ENCODE data around the gene WWOX.

Gene WWOX

DNA sequence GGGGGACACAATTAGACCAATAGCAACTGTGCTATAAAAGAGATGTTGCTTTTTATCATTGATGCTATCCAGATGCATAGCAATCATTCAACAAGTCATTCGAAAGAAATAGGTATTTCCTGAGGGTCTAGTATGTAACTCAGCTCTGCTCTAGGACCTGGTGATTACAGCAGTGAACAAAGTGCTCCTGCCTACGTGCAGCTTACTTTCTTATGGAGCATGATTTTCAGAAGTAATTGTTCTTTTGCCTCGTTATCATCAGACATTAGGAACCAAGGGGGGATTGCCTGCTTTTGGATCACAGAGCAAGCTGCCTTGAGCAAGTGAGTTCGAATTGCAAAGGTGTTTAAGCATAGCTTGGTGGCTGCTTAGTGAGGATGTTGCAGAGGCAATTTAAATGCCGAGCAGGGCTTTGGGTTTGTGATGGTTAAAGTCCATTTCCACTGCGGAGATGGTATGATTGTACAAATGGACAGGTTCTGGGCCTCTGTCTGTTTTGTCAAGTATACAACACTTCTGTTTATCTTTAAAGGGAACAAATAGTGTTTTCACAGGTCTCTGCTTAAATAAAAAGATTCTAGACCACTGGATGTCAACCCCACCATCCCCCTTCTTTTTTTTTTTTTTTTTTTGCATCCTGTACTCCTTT, 41.5 kb downstream of the WWOX start:
- no peak for DNase-seq (ENCODE audit: extremely low read depth in 1 of 2, low read depth in 1 of 2)

GRCh38 chr16:78142788-78143187, 43.3 kb downstream of the WWOX start:
- no peak for DNase-seq (ENCODE audit: extremely low read depth in 1 of 2, low read depth in 1 of 2)

GRCh38 chr16:78146807-78147206, 47.4 kb downstream of the WWOX start:
- DNase-seq (ENCODE audit: extremely low read depth in 1 of 2, low read depth in 1 of 2) = no peak

DNA sequence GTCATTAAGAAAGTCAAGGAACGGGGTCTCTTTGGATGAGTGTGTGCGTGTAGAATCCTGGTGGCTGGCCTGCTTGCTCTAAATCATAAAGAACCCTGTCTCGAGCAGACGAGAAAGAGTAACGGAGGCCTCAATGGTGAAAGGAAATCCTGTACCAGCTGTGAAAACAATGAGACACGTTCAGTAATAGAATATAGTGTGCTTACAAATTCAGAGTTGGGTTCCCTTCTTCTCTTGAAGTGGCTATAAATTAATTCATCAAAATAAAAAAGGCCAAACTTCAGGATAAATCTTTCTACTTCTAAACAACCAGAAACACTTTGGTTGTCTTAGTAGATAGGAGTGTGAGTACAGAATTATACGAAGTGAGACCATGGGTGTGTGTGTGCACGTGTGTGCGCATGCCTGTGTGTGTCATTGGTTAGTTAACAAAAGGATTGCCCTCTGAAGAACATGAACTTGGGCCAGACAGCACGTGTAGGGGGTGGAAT, 48.5 kb downstream of the WWOX start:
- no peak for DNase-seq (ENCODE audit: extremely low read depth in 1 of 2, low read depth in 1 of 2)

- no peak for DNase-seq (ENCODE audit: extremely low read depth in 1 of 2, low read depth in 1 of 2)
These were observed 50.8 kb downstream of the WWOX start for GRCh38 chr16:78150233-78150632.

GRCh38 chr16:78154729-78155461, 55.4 kb downstream of the WWOX start:
- no peak for DNase-seq (ENCODE audit: extremely low read depth in 1 of 2, low read depth in 1 of 2)

DNA sequence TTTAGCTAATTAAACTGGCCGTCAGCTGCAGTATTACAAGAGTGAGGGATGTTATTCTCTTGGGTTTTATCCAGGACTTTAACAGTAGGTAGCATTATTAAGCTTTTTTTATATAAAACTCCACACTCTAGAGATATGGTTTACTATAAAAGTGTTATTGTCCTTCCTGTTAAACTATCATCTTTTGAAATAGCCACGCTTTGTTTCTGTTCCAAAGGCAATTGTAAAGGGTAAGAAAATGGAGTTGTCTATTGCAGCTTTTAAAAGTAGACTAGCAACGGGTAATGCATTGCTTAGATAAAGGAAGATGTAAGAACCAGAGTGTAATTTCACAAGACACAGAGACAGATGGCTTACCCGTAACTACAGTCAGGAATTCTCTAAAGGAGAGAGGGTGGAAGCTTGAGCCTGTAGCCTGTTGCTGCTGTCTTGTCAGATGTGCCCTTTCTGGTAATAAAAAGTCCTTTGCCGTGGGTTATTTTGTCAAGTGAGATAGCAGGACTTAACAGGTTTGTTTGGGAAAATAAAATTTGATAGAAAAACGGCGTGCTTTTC, 56.4 kb downstream of the WWOX start:
- DNase-seq (ENCODE audit: extremely low read depth in 1 of 2, low read depth in 1 of 2) = no peak

GRCh38 chr16:78161023-78161729, 61.7 kb downstream of the WWOX start:
- no peak for DNase-seq (ENCODE audit: extremely low read depth in 1 of 2, low read depth in 1 of 2)

DNA sequence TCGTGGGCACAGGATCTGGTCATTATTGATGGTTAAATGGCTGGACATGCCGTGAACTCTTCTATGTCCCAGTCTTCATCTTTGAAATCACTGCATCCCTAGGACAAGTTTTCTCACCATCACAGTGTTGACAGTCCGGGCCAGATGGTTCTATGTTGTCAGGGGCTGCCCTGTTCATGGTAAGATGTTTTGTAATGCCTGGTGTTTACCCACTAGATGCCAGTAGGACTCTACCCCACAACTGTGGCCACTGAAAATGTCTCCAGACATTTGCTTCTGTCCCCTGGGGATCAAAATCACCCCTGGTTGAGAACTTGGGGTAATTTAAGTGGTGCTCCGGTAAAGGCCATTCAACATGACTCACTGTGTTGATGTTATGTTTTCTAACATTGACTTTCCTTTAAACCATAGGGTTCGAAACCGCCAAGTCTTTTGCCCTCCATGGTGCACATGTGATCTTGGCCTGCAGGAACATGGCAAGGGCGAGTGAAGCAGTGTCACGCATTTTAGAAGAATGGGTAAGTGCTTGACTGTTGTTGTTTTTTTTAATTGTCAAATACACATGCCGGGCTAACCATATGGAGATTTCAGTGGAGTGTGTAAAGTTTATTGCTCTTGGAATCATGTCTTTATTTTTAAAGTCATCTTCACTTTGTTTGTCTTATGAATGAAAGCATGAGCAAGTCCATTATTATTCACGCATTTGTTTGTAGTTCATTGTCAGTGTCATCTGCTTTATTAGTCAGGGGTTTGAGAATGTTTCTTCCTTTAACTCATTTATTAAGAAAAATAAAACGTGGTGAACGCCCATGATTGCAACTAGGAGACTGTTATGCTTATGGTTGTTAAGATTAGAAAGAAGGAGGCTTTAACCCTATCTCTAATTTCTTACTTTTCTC, 64.6 kb downstream of the WWOX start:
- DNase-seq (ENCODE audit: extremely low read depth in 1 of 2, low read depth in 1 of 2) = no peak

- DNase-seq (ENCODE audit: extremely low read depth in 1 of 2, low read depth in 1 of 2) = no peak
These were observed 71.1 kb downstream of the WWOX start for GRCh38 chr16:78170494-78170933.

DNA sequence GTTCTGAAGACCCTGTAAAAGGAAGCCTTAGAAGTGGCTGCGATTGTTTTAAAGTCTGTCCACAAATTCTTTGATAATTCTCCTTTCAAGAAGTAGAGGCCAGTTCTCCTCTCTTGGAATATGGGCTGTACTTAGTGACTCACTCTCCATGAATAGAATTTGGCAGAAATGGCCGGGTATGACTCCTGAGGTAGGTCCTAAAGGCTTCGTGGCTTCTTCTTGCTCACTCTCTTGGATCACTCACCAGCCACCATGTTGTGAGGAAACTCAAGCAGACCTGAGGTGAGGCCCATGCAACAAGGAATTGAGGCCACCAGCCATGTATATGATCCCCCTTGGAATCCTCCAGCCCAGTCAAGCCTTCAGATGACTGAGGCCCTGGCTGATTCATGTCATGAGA, 75.8 kb downstream of the WWOX start:
- DNase-seq (ENCODE audit: extremely low read depth in 1 of 2, low read depth in 1 of 2) = no peak

- no peak for DNase-seq (ENCODE audit: extremely low read depth in 1 of 2, low read depth in 1 of 2)
These were observed 77.0 kb downstream of the WWOX start for GRCh38 chr16:78176435-78176834.

DNA sequence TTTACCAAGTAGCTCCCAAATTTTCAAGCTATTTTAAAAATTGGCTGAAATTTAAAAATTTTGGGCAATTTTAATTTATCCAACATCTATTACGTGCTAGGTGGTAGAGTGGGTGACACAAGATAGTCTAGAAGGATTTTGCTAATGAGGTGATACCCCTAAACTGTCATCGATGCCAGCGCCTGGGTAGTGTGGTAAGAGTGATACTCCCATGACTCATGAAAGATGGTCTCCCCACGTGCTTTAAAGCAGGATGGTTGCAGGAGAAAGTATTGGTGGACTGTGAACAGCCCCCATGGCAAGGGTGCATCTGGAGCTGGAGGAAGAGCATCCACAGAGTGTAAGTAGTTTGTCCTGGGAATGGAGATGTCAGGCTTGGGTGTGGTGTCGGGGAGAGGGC, 77.8 kb downstream of the WWOX start:
- DNase-seq (ENCODE audit: extremely low read depth in 1 of 2, low read depth in 1 of 2) = no peak

DNA sequence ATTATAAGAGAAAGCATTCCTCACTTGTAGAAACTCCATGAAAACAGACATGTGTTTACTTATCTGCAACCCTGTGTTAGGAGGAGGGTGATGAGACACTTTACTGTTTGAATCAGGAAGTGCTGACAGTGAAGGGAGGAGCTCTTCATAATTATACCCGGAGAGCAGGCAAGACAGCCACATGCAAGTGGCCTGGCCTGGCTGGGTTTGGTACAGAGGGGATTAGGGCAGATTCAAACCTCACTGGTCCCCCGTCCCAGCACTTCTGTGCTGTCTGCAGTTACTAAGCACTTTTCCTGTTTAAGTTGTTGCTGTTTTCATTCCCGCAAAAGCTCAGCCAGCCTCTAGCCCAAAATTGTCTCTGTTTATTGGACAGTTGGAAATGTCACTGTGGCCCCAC, 78.5 kb downstream of the WWOX start:
- no peak for DNase-seq (ENCODE audit: extremely low read depth in 1 of 2, low read depth in 1 of 2)

DNA sequence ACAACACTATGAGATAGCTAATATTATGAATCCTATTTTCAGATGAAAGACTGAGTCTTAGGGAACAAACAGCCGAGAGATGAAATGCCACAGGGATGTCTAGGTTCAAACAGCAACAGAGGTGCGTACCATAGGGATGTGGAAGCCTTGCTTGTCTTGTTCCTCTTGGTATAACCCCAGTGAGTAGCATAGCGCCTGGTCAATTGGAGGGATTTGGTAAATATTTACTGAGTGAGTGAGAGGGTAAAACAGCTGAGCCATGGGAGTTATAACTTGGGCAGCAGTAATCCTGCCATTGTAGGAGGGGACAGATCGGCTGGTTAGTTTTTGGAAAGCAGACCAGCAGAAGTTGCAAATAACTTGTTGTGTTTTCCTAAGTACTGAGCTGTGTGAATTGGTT, 80.2 kb downstream of the WWOX start:
- no peak for DNase-seq (ENCODE audit: extremely low read depth in 1 of 2, low read depth in 1 of 2)

DNA sequence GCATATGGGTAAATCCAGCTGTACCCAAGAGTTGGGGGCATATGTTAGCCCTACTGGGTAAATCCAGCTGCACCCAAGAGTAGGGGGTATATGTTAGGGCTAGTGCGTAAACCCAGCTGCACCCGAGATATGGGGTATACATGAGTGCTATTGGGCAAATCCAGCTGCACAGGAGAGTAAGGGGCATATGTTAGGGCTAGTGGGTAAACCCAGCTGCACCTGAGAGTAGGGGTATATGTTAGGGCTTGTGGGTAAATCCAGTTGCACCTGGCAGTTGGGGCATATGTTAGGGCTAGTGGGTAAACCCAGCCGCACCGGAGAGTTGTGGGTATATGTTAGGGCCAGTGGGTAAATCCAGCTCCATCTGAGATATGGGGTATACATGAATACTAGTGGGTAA, 80.9 kb downstream of the WWOX start:
- no peak for DNase-seq (ENCODE audit: extremely low read depth in 1 of 2, low read depth in 1 of 2)

- DNase-seq (ENCODE audit: extremely low read depth in 1 of 2, low read depth in 1 of 2) = no peak
These were observed 84.2 kb downstream of the WWOX start for GRCh38 chr16:78183437-78184237.

GRCh38 chr16:78184238-78185183, 85.1 kb downstream of the WWOX start:
- no peak for DNase-seq (ENCODE audit: extremely low read depth in 1 of 2, low read depth in 1 of 2)

DNA sequence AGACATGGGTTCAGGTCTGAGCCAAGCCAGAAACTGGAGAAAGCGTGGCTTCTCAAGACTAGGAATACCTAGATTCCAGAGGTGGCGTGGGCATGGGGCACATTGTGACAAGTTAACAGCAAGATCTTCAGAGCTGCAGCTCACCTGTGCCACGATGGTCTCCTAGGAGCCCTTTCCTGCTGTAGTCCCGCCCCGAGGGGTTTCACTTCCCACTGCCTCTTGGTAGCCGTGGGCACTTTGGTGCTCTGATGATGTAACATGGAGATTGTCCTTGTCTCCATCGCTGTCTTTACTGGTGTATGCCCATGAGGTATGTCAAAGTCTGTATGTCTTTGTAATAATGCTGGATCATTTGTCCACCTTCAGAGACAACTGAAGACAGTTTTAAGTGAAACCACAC, 89.7 kb downstream of the WWOX start:
- DNase-seq (ENCODE audit: extremely low read depth in 1 of 2, low read depth in 1 of 2) = no peak

All from stimulated activated CD8-positive, alpha-beta memory T cell treated with anti-CD3 and anti-CD28 coated beads, Interleukin-7, amount 100 ng/mL, for 48 hours (primary cell).